Calu3 (cell line): ENCODE data around the gene IL23A. TPM values are rescaled to one million over a fixed set of nuclear protein-coding genes. Genes with fewer than 3 reads are reported as not detected.

Experiments used
- BruUV-seq: library from RNA; stranded (reverse); fragments of 400-500 nt; replicated peaks from 2 replicates; lab custom pipeline; 2021; lab: Mats Ljungman, UMichigan
- CTCF ChIA-PET: fragments of 300-600 bp; sonication (Branson Sonifier 250); formaldehyde crosslinking; loops from one replicate; lab custom pipeline; 2022; ENCODE audit warnings: antibody characterized with exemption; lab: Charles Lee
- DNase-seq: peaks from one replicate; pipeline ENCODE4 v3.0.0; 2022
- H3K27ac Mint-ChIP-seq: one replicate; pipeline ENCODE4 v1.8.0; 2022; ENCODE audit warnings: mixed read lengths; ENCODE audit not compliant: unreplicated experiment
- H3K27me3 Mint-ChIP-seq: one replicate; pipeline ENCODE4 v1.8.0; 2022; ENCODE audit warnings: mixed read lengths; ENCODE audit not compliant: unreplicated experiment
- H3K36me3 Mint-ChIP-seq: one replicate; pipeline ENCODE4 v1.8.0; 2022; ENCODE audit warnings: mild to moderate bottlenecking, moderate library complexity, mixed read lengths; ENCODE audit not compliant: insufficient read depth, unreplicated experiment
- H3K4me1 Mint-ChIP-seq: one replicate; pipeline ENCODE4 v1.8.0; 2022; ENCODE audit warnings: mild to moderate bottlenecking, low read depth, mixed read lengths; ENCODE audit not compliant: unreplicated experiment
- H3K4me3 Mint-ChIP-seq: one replicate; pipeline ENCODE4 v1.8.0; 2022; ENCODE audit warnings: mild to moderate bottlenecking, low read depth, moderate library complexity, mixed read lengths; ENCODE audit not compliant: unreplicated experiment
- H3K9me3 Mint-ChIP-seq: one replicate; pipeline ENCODE4 v1.8.0; 2022; ENCODE audit warnings: low read depth, mixed read lengths; ENCODE audit not compliant: unreplicated experiment
- CTCF ChIP-seq: fragments of 200-600 bp; IDR thresholded peaks from one replicate; pipeline ENCODE4 v1.8.0; 2022; ENCODE audit warnings: antibody characterized with exemption; ENCODE audit not compliant: unreplicated experiment
- intact Hi-C: fragments of 100-400 bp; cut with micrococcal nuclease; formaldehyde crosslinking; loops from one replicate; pipeline ENCODE4 v1.10.0; 2022; ENCODE audit not compliant: unreplicated experiment
- total RNA-seq: library from RNA; stranded (reverse); gene quantifications from 2 replicates; pipeline ENCODE4 v1.2.3, GENCODE V29; 2022

The IL23A gene
- total RNA-seq, 1 experiment from 2014 or later, result 2.9 TPM

GRCh38 chr12:56304276-56304675, 34.4 kb upstream of the IL23A start:
- DNase-seq, result no peak
- no TSS peak for BruUV-seq
- Mint-ChIP-seq H3K4me3 (no peak overlapping the region), H3K27ac (no peak overlapping the region), H3K9me3 (no peaks in the 10 kb centered on the region), H3K27me3 (no peaks in the 10 kb centered on the region), H3K36me3 (peaks cover 64% of the 10 kb centered on the region), H3K4me1 (peaks cover 19% of the 10 kb centered on the region)
- no peak for TF ChIP-seq CTCF
- CTCF ChIA-PET, result interaction anchor here (0.8 kb wide), 1 partner anchor 12 kb away, joined by 4 read pairs; the partner anchor contains the start of gene CNPY2
- intact Hi-C loops, result no loop called here

- Mint-ChIP-seq H3K4me1 (peaks cover 19% of the 10 kb centered on the region), H3K9me3 (no peaks in the 10 kb centered on the region), H3K27me3 (no peaks in the 10 kb centered on the region), H3K36me3 (peaks cover 64% of the 10 kb centered on the region), H3K4me3 (no peak overlapping the region), H3K27ac (no peak overlapping the region)
- no peak for DNase-seq
- CTCF ChIA-PET, result interaction anchor here (0.8 kb wide), 1 partner anchor 11 kb away, joined by 4 read pairs; the partner anchor contains the start of gene CNPY2
- intact Hi-C loops, result no loop called here
- no TSS peak for BruUV-seq
- TF ChIP-seq CTCF, result no peak
These were observed 33.7 kb upstream of the IL23A start for GRCh38 chr12:56304872-56305590.

- Mint-ChIP-seq H3K27me3 (no peaks in the 10 kb centered on the region), H3K4me3 (no peak overlapping the region), H3K36me3 (peaks cover 71% of the 10 kb centered on the region), H3K27ac (no peak overlapping the region), H3K9me3 (no peaks in the 10 kb centered on the region), H3K4me1 (peaks cover 1% of the 10 kb centered on the region)
- DNase-seq, result no peak
- CTCF ChIA-PET, result no interaction called here
- BruUV-seq, result no TSS peak
- intact Hi-C loops, result no loop called here
- TF ChIP-seq CTCF, result no peak
These were observed 31.3 kb upstream of the IL23A start for GRCh38 chr12:56307221-56307965.

- Mint-ChIP-seq H3K4me3 (no peak overlapping the region), H3K4me1 (no peaks in the 10 kb centered on the region), H3K36me3 (peaks cover 79% of the 10 kb centered on the region), H3K27me3 (no peaks in the 10 kb centered on the region), H3K9me3 (no peaks in the 10 kb centered on the region), H3K27ac (no peak overlapping the region)
- intact Hi-C loops, result no loop called here
- no peak for TF ChIP-seq CTCF
- BruUV-seq, result no TSS peak
- DNase-seq, result no peak
- CTCF ChIA-PET, result interaction anchor here (0.6 kb wide), 1 partner anchor 13 kb away, joined by 4 read pairs; no protein-coding TSS in a partner anchor
These were observed 30.0 kb upstream of the IL23A start for GRCh38 chr12:56308714-56309113.
